Lung (tissue), 12 donors: ENCODE data around the gene PANK4. TPM values are rescaled to one million over a fixed set of nuclear protein-coding genes. Genes with fewer than 3 reads are reported as not detected.

Experiments
- ATAC-seq: fragments of 200-7000 bp; cut with Tn5 transposase; one replicate; pipeline ENCODE4 v1.9.1; 2020; ENCODE audit warnings: moderate number of reproducible peaks; ENCODE audit not compliant: insufficient read depth, low FRiP score
- DNase-seq, 3 donors: peaks; one replicate each; pipeline ENCODE4 v3.0.0-alpha.2; 2013 to 2017
- H3K27ac ChIP-seq, 2 donors: one replicate each; pipeline ENCODE4 v1.5.1; 2013; ENCODE audit warnings: mild to moderate bottlenecking in 2 of 2, moderate library complexity in 2 of 2, control low read depth in 1 of 2, inconsistent platforms in 1 of 2, low read depth in 1 of 2, low read length in 1 of 2
- H3K27me3 ChIP-seq, 3 donors: one replicate each; pipeline ENCODE4 v1.5.1; 2013; ENCODE audit warnings: low read length in 2 of 3; ENCODE audit not compliant: control insufficient read depth in 3 of 3, insufficient read depth in 3 of 3
- H3K36me3 ChIP-seq, 4 donors: one replicate each; pipeline ENCODE4 v1.5.1; 2013; ENCODE audit warnings: low read length in 4 of 4, mild to moderate bottlenecking in 1 of 4, moderate library complexity in 1 of 4; ENCODE audit not compliant: control insufficient read depth in 4 of 4, insufficient read depth in 4 of 4
- H3K4me1 ChIP-seq, 5 donors: one replicate each; pipeline ENCODE4 v1.5.1; 2013; ENCODE audit warnings: low read length in 5 of 5, mild to moderate bottlenecking in 2 of 5, moderate library complexity in 1 of 5; ENCODE audit not compliant: control insufficient read depth in 5 of 5, insufficient read depth in 5 of 5
- H3K4me3 ChIP-seq: one replicate; pipeline ENCODE4 v1.5.1; 2013; ENCODE audit warnings: mild to moderate bottlenecking, control low read depth, moderate library complexity
- H3K9ac ChIP-seq, 2 donors: one replicate each; pipeline ENCODE4 v1.5.1; 2013; ENCODE audit warnings: low read length in 2 of 2, control low read depth in 1 of 2; ENCODE audit not compliant: insufficient read depth in 1 of 2
- H3K9me3 ChIP-seq, 4 donors: one replicate each; pipeline ENCODE4 v1.5.1; 2013; ENCODE audit warnings: low read length in 3 of 4, mild to moderate bottlenecking in 1 of 4, moderate library complexity in 1 of 4; ENCODE audit not compliant: control insufficient read depth in 4 of 4, insufficient read depth in 3 of 4
- WGBS, 2 donors: extraction: QIAGEN DNeasy Blood & Tissue Kit; methylation state at CpG; one replicate each; pipeline ENCODE4 v1.1.7; 2013; 5-methylcytosine and 5-hydroxymethylcytosine counted together
- polyA plus RNA-seq, 2 donors: library from polyadenylated mRNA; stranded (reverse); fragments of 200-250 nt; gene quantifications; one replicate each; pipeline ENCODE4 v1.2.1, GENCODE V29; 2013
- total RNA-seq, 2 donors: library from RNA; depleted of rRNA in 1 of 2; stranded (reverse); fragments of >200 nt in 1 of 2; gene quantifications; one replicate each; pipeline ENCODE4 v1.2.1, GENCODE V29; 2014 to 2021
- TF ChIP-seq, protein P1 (sequence below): IDR thresholded peaks from 2 replicates; pipeline ENCODE4 v1.5.1; 2012; ENCODE audit warnings: mild to moderate bottlenecking; ENCODE audit errors: control extremely low read depth, extremely low read depth
- donor health status: control.
- donor health status: control.
- donor health status: Bipolar disorder and iron deficiency.
- donor health status: healthy.
- donor health status: DM: yes; HTN: yes; CAD: no.

Gene PANK4
- total and polyA plus RNA-seq, 4 donors, result 17.6 to 36.3 (median 21.7) TPM

DNA sequence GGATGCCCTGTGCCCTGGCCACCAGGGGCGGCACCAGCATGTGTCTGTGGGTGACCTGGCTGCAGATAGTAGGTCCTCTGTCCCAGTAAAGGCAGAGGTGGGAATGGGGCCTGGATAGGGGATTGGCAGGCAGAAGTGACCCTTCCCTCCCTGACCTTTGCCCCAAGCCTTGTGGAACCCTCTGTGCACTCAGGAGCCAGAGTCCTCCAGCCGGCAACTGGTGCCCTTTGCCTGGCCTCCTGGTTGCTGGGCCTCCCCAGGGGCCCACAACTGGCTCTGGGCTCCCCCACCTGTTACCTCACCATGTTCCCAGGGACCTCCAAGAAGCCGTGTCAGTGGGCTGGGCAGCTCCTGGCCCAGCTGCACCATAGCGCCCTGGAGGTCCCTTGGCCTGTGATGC is 40.4 kb downstream of the PANK4 start:
- H3K9ac ChIP-seq, result no peak overlapping the region
- no peak overlapping the region for H3K4me3 ChIP-seq
- WGBS, 2 donors, result 86 to 88% methylated on average over 4 of the region's 4 CpGs
- no peaks in the 10 kb centered on the region for H3K4me1 ChIP-seq
- no peaks in the 10 kb centered on the region for H3K36me3 ChIP-seq
- H3K27ac ChIP-seq, result no peak overlapping the region
- peaks cover 0 to 11% (median 2%) of the 10 kb centered on the region in 4 donors for H3K9me3 ChIP-seq
- TF ChIP-seq, protein P1, sequence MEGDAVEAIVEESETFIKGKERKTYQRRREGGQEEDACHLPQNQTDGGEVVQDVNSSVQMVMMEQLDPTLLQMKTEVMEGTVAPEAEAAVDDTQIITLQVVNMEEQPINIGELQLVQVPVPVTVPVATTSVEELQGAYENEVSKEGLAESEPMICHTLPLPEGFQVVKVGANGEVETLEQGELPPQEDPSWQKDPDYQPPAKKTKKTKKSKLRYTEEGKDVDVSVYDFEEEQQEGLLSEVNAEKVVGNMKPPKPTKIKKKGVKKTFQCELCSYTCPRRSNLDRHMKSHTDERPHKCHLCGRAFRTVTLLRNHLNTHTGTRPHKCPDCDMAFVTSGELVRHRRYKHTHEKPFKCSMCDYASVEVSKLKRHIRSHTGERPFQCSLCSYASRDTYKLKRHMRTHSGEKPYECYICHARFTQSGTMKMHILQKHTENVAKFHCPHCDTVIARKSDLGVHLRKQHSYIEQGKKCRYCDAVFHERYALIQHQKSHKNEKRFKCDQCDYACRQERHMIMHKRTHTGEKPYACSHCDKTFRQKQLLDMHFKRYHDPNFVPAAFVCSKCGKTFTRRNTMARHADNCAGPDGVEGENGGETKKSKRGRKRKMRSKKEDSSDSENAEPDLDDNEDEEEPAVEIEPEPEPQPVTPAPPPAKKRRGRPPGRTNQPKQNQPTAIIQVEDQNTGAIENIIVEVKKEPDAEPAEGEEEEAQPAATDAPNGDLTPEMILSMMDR, result no peak
- ATAC-seq (no peak), DNase-seq (no peak)
- no peaks in the 10 kb centered on the region for H3K27me3 ChIP-seq

DNA sequence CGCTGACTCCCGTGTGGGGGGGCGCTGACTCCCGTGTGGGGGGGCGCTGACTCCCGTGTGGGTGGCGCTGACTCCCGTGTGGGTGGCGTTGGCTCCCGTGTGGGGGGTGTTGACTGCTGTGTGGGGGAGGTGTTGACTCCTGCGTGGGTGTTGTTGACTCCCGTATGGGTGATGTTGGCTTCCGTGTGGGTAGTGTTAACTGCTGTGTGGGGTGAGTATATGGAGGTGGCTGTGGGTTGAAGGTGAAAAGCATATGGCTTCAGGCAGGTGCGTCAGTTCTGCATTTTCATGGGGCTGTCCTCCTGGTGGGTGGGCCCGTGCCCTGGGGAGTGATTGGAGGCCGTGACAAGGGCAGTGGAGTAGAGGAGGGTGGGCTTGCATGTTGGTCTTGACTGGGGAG is 42.4 kb downstream of the PANK4 start:
- TF ChIP-seq, protein P1, result no peak
- no peaks in the 10 kb centered on the region for H3K4me1 ChIP-seq
- 77 to 86% methylated on average over 14 to 16 of the region's 16 CpGs for WGBS, 2 donors

DNA sequence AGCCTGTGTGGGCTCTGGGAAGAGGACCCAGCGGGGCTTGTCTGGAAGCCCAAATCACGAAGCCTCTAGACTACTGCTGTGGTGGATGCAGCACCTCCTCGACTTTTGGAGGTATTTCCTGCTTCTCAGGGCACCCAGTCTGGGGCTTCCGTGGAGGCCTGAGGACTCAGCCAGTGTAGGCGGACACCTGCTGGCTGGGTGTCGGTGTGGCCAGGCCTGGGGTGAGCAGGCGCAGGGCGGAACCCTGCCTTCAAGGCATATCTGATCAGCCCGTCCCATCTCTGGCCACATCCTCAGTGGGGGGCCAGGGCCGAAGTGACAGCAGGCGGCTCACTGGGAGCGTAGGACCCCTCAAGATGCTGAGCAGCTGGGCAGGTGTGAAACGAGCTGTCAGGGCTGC is 43.4 kb downstream of the PANK4 start:
- TF ChIP-seq, protein P1, result no peak
- Histone ChIP-seq H3K4me1 (no peaks in the 10 kb centered on the region), H3K27me3 (no peaks in the 10 kb centered on the region), H3K9ac (no peak overlapping the region), H3K9me3 (peaks cover 0 to 3% (median 0%) of the 10 kb centered on the region in 4 donors), H3K4me3 (no peak overlapping the region), H3K27ac (no peak overlapping the region), H3K36me3 (no peaks in the 10 kb centered on the region)
- WGBS, 2 donors, result 83 to 88% methylated on average over 13 of the region's 13 CpGs
- no peak for ATAC-seq
- no peak for DNase-seq

More for the DNA sequence above, 42.4 kb downstream of the PANK4 start:
- Histone ChIP-seq H3K27me3 (no peaks in the 10 kb centered on the region), H3K36me3 (no peaks in the 10 kb centered on the region), H3K4me3 (no peak overlapping the region), H3K9me3 (peaks cover 0 to 7% (median 1%) of the 10 kb centered on the region in 4 donors), H3K27ac (no peak overlapping the region), H3K9ac (no peak overlapping the region)
- ATAC-seq (no peak), DNase-seq (no peak)

DNA sequence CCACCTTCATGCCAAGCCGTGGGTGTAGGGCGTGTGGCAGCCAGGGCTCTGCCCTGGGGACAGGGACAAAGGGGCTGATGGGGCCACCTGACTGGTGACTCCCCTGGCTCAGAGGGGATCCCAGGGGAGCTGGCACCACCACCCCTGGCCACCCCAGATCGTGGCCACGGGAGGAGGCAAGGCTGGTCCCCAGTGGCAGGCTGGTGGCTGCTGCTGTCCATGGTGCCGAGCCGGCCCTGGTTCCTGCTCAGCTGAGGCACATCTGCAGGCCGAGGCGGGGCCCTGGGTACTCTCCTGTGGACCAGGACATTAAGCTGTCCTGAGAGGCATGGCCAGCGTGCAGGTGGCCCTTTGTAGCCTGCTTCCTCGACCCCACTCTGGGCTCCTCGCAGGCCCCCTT is 43.8 kb downstream of the PANK4 start:
- WGBS, 2 donors, result 77 to 81% methylated on average over 11 of the region's 11 CpGs
- H3K9ac ChIP-seq, result no peak overlapping the region
- no peaks in the 10 kb centered on the region for H3K4me1 ChIP-seq
- no peaks in the 10 kb centered on the region for H3K27me3 ChIP-seq
- TF ChIP-seq, protein P1, result no peak
- DNase-seq (no peak), ATAC-seq (no peak)
- no peak overlapping the region for H3K27ac ChIP-seq
- peaks cover 0 to under 1% (median 0%) of the 10 kb centered on the region in 4 donors for H3K9me3 ChIP-seq
- no peak overlapping the region for H3K4me3 ChIP-seq
- H3K36me3 ChIP-seq, result no peaks in the 10 kb centered on the region
